ENCODE measurements around the gene ATF7. TPM values are rescaled to one million over a fixed set of nuclear protein-coding genes. Genes with fewer than 3 reads are reported as not detected.

ATF7 gene
- total RNA-seq, 3 donors from 2014 or later: 31.4 to 34.1 (median 33.4) TPM

- intact Hi-C loops (cut with DNase I; ENCODE audit: low total_unique reads): no loop called here
- TF ChIP-seq CTCF (IDR thresholded peaks at IDR 0.05): no peak
- no peak for TF ChIP-seq POLR2AphosphoS5 (IDR thresholded peaks at IDR 0.05)
- TF ChIP-seq POLR2A (IDR thresholded peaks at IDR 0.05): no peak
- Histone ChIP-seq H3K27me3 (no peaks in the 10 kb centered on the region), H3K27ac (peak overlapping the region; percentile 48 to 76), H3K4me3 (peak overlapping the region in 1 of 3 donors; percentile 20), H3K9me3 (no peaks in the 10 kb centered on the region), H3K36me3 (no peaks in the 10 kb centered on the region), H3K4me1 (peaks cover 0 to 8% of the 10 kb centered on the region in 2 donors)
- DNase-seq (ENCODE audit: low spot score in 2 of 2): peak in 1 of 2 donors; percentile 57
Measured at GRCh38 chr12:53495903-53496751, 130.1 kb downstream of the ATF7 start.

- no peak for DNase-seq (ENCODE audit: low spot score in 2 of 2)
- intact Hi-C loops (cut with DNase I; ENCODE audit: low total_unique reads): no loop called here
- Histone ChIP-seq H3K4me3 (peak overlapping the region; percentile 49 to 71 (median 65)), H3K4me1 (peaks cover 0 to 8% of the 10 kb centered on the region in 2 donors), H3K9me3 (no peaks in the 10 kb centered on the region), H3K27ac (peak overlapping the region; percentile 95 to 97), H3K36me3 (no peaks in the 10 kb centered on the region), H3K27me3 (no peaks in the 10 kb centered on the region)
- no peak for TF ChIP-seq POLR2A (IDR thresholded peaks at IDR 0.05)
- no peak for TF ChIP-seq POLR2AphosphoS5 (IDR thresholded peaks at IDR 0.05)
- TF ChIP-seq CTCF (IDR thresholded peaks at IDR 0.05): no peak
Measured at GRCh38 chr12:53493610-53494391, 132.4 kb downstream of the ATF7 start.

GRCh38 chr12:53492830-53493609, 133.2 kb downstream of the ATF7 start:
- intact Hi-C loops (cut with DNase I; ENCODE audit: low total_unique reads): no loop called here
- H3K4me3 ChIP-seq: peak overlapping the region; percentile 49 to 71 (median 65)
- peak overlapping the region; percentile 95 to 97 for H3K27ac ChIP-seq
- H3K36me3 ChIP-seq: no peaks in the 10 kb centered on the region
- H3K9me3 ChIP-seq: no peaks in the 10 kb centered on the region
- H3K4me1 ChIP-seq: peaks cover 0 to 8% of the 10 kb centered on the region in 2 donors
- peak; percentile 93 to 95 for DNase-seq (ENCODE audit: low spot score in 2 of 2)
- TF ChIP-seq POLR2AphosphoS5 (IDR thresholded peaks at IDR 0.05): peak; percentile 81 to 94 (median 92)
- TF ChIP-seq CTCF (IDR thresholded peaks at IDR 0.05): peak in 2 of 3 donors; percentile 11 to 25
- TF ChIP-seq POLR2A (IDR thresholded peaks at IDR 0.05): peak; percentile 92
- no peaks in the 10 kb centered on the region for H3K27me3 ChIP-seq

GRCh38 chr12:53492188-53492587, 134.0 kb downstream of the ATF7 start:
- Histone ChIP-seq H3K9me3 (no peaks in the 10 kb centered on the region), H3K27ac (peak overlapping the region; percentile 95 to 97), H3K4me1 (peaks cover 0 to 8% of the 10 kb centered on the region in 2 donors), H3K36me3 (no peaks in the 10 kb centered on the region), H3K27me3 (no peaks in the 10 kb centered on the region), H3K4me3 (peak overlapping the region; percentile 49 to 71 (median 65))
- no peak for DNase-seq (ENCODE audit: low spot score in 2 of 2)
- no peak for TF ChIP-seq CTCF (IDR thresholded peaks at IDR 0.05)
- no peak for TF ChIP-seq POLR2AphosphoS5 (IDR thresholded peaks at IDR 0.05)
- TF ChIP-seq POLR2A (IDR thresholded peaks at IDR 0.05): no peak
- intact Hi-C loops (cut with DNase I; ENCODE audit: low total_unique reads): no loop called here

Data from breast epithelium (tissue), 4 donors.